HepG2 (cell line): ENCODE data around the gene TENM3. TPM values are rescaled to one million over a fixed set of nuclear protein-coding genes. Genes with fewer than 3 reads are reported as not detected.

Source experiments
- ATAC-seq: fragments of 200-7000 bp; cut with Tn5 transposase; 3 replicates; pipeline ENCODE4 v1.9.1; 2020; ENCODE audit warnings: mild to moderate bottlenecking, moderate library complexity
- BruUV-seq: library from RNA; stranded (reverse); fragments of 400-500 nt; replicated peaks from 2 replicates; lab custom pipeline; 2021; lab: Mats Ljungman, UMichigan
- CTCF ChIA-PET: fragments of 300-600 bp; formaldehyde crosslinking; extraction: SDS; loops from one replicate; lab custom pipeline; 2021; ENCODE audit warnings: low total read pairs, inconsistent platforms, low intra/inter-chr PET ratio; lab: Yijun Ruan, JAX
- POLR2A ChIA-PET: fragments of 350-600 bp; sonication (Branson Sonifier 250); formaldehyde crosslinking; loops from one replicate; lab custom pipeline; 2020; ENCODE audit warnings: antibody characterized with exemption, inconsistent platforms; lab: Yijun Ruan, JAX
- DNase-seq: peaks from one replicate; pipeline ENCODE4 v3.0.0-alpha.2; 2015; ENCODE audit warnings: low spot score
- FAIRE-seq: peaks from 3 replicates; lab custom pipeline; 2011; peaks lifted over from hg19 to GRCh38; lab: Jason Lieb, UNC
- H2AFZ ChIP-seq: one replicate; pipeline ENCODE4 v1.6.1; 2011; ENCODE audit warnings: low read length, inconsistent platforms
- H3K27ac ChIP-seq: fragments of 300-600 bp; 3 replicates; pipeline ENCODE4 v1.8.0; 2011; ENCODE audit warnings: mixed run types, mild to moderate bottlenecking, mixed read lengths, low read length, inconsistent platforms; ENCODE audit not compliant: insufficient read depth; ENCODE audit errors: extremely low read length
- H3K27me3 ChIP-seq, 2 experiments: fragments of 200-600 bp in 1 of 2; 2 replicates in 1 of 2; 3 replicates in 1 of 2; pipeline versions ENCODE4 v1.6.0 to v1.8.0; 2011; ENCODE audit warnings: low read length in 2 of 2, mild to moderate bottlenecking in 2 of 2, moderate library complexity in 2 of 2, inconsistent platforms in 1 of 2; ENCODE audit not compliant: insufficient read depth in 2 of 2, control insufficient read depth in 1 of 2
- H3K36me3 ChIP-seq, 2 experiments: fragments of 200-600 bp in 1 of 2; replicated peaks in 1 of 2; 2 replicates in 1 of 2; 3 replicates in 1 of 2; pipeline versions ENCODE4 v1.5.1 to v1.8.0; 2011; ENCODE audit warnings: low read length in 2 of 2, inconsistent platforms in 1 of 2; ENCODE audit not compliant: insufficient read depth in 2 of 2, control insufficient read depth in 1 of 2
- H3K4me1 ChIP-seq: 2 replicates; pipeline ENCODE4 v1.5.1; 2012; ENCODE audit warnings: low read length, inconsistent platforms; ENCODE audit not compliant: insufficient read depth
- H3K4me2 ChIP-seq: 2 replicates; pipeline ENCODE4 v1.6.0; 2011; ENCODE audit warnings: low read depth, low read length, inconsistent platforms
- H3K4me3 ChIP-seq, 3 experiments: fragments of 200-600 bp in 1 of 3; sonication (generic), shearing (Covaris generic) in 1 of 3; replicated peaks in 1 of 3; 2 replicates each; pipeline ENCODE4 v1.5.1; 2011 to 2016; ENCODE audit warnings: low read length in 3 of 3, inconsistent platforms in 2 of 3, low read depth in 2 of 3, mild to moderate bottlenecking in 2 of 3, control low read depth in 1 of 3, mixed read lengths in 1 of 3; ENCODE audit not compliant: insufficient read depth in 1 of 3
- H3K79me2 ChIP-seq: one replicate; pipeline ENCODE4 v1.6.1; 2011; ENCODE audit warnings: low read length, inconsistent platforms; ENCODE audit not compliant: insufficient read depth
- H3K9ac ChIP-seq: 2 replicates; pipeline ENCODE4 v1.6.0; 2011; ENCODE audit warnings: mild to moderate bottlenecking, low read depth, low read length, inconsistent platforms; ENCODE audit not compliant: insufficient read depth
- H3K9me3 ChIP-seq: 2 replicates; pipeline ENCODE4 v1.5.1; 2012; ENCODE audit warnings: mild to moderate bottlenecking, low read length
- H4K20me1 ChIP-seq: 2 replicates; pipeline ENCODE4 v1.6.0; 2011; ENCODE audit warnings: inconsistent platforms, mild to moderate bottlenecking, low read length, moderate library complexity; ENCODE audit not compliant: insufficient read depth
- BCL6 ChIP-seq: IDR thresholded peaks from 2 replicates; pipeline ENCODE4 v1.6.1; 2016; ENCODE audit warnings: missing genetic modification reagents, missing compliant biosample characterization
- BORCS8-MEF2B ChIP-seq: sonication (generic); formaldehyde crosslinking; IDR thresholded peaks from 2 replicates; pipeline ENCODE4 v1.8.0; 2022; ENCODE audit warnings: mild to moderate bottlenecking, missing genetic modification reagents
- HCFC1 ChIP-seq: fragments of 150-350 bp; IDR thresholded peaks from 2 replicates; pipeline ENCODE4 v1.6.1; 2014; ENCODE audit warnings: low read depth, low read length
- KDM1A ChIP-seq: IDR thresholded peaks from 2 replicates; pipeline ENCODE4 v1.6.1; 2016; ENCODE audit warnings: missing compliant biosample characterization
- KMT2A ChIP-seq: sonication (generic); formaldehyde crosslinking; IDR thresholded peaks from 2 replicates; pipeline ENCODE4 v1.4.0; 2020; ENCODE audit warnings: missing genetic modification reagents
- MIER3 ChIP-seq: IDR thresholded peaks from 2 replicates; pipeline ENCODE4 v1.6.1; 2016; ENCODE audit warnings: missing compliant biosample characterization, borderline replicate concordance
- MTF1 ChIP-seq: sonication (generic); formaldehyde crosslinking; IDR thresholded peaks from 2 replicates; pipeline ENCODE4 v1.5.0; 2020; ENCODE audit warnings: missing genetic modification reagents
- NCOA5 ChIP-seq: sonication (generic); formaldehyde crosslinking; IDR thresholded peaks from 2 replicates; pipeline ENCODE4 v1.4.0; 2020; ENCODE audit warnings: missing genetic modification reagents
- RFX1 ChIP-seq: fragments of 450-650 bp; IDR thresholded peaks from 2 replicates; pipeline ENCODE4 v1.6.1; 2017
- SIN3A ChIP-seq: IDR thresholded peaks from 2 replicates; pipeline ENCODE4 v1.6.1; 2011; ENCODE audit warnings: low read depth, mild to moderate bottlenecking, control low read depth, low read length, borderline replicate concordance
- U2AF1 ChIP-seq: fragments of 200-400 bp; formaldehyde crosslinking; optimal IDR thresholded peaks from 2 replicates; pipeline ENCODE3; 2017; ENCODE audit warnings: mild to moderate bottlenecking, low read depth, low read length
- ZNF234 ChIP-seq: sonication (generic); formaldehyde crosslinking; conservative IDR thresholded peaks from 2 replicates; pipeline ENCODE4 v1.5.1; 2020; ENCODE audit warnings: mild to moderate bottlenecking, missing genetic modification reagents
- ZNF282 ChIP-seq: fragments of 450-650 bp; IDR thresholded peaks from 2 replicates; pipeline ENCODE4 v1.6.1; 2018; ENCODE audit not compliant: partially characterized antibody
- ZNF564 ChIP-seq: sonication (generic); formaldehyde crosslinking; IDR thresholded peaks from 2 replicates; pipeline ENCODE4 v1.8.1; 2023; ENCODE audit warnings: mild to moderate bottlenecking, missing genetic modification reagents
- ZNF790 ChIP-seq: sonication (generic); formaldehyde crosslinking; IDR thresholded peaks from 2 replicates; pipeline ENCODE4 v1.8.0; 2022; ENCODE audit warnings: missing genetic modification reagents, mild to moderate bottlenecking, borderline replicate concordance
- ZNF792 ChIP-seq: IDR thresholded peaks from 2 replicates; pipeline ENCODE4 v1.6.1; 2016
- ZNF816 ChIP-seq: sonication (generic); formaldehyde crosslinking; IDR thresholded peaks from 2 replicates; pipeline ENCODE4 v1.8.0; 2022; ENCODE audit warnings: missing genetic modification reagents, mild to moderate bottlenecking, borderline replicate concordance
- WGBS: methylation state at CpG from one replicate; pipeline ENCODE4 v1.1.6; 2017; ENCODE audit warnings: low lambda C conversion rate; 5-methylcytosine and 5-hydroxymethylcytosine counted together
- in situ Hi-C: cut with HindIII; loops from 2 replicates; pipeline ENCODE4 v1.10.0; 2017; ENCODE audit warnings: low pct_unique_long_range_greater_than_20kb; ENCODE audit not compliant: extremely low pct_ligation_motif_present
- intact Hi-C: fragments of 100-400 bp; cut with micrococcal nuclease; formaldehyde crosslinking; loops from one replicate; pipeline ENCODE4 v1.10.0; 2022; ENCODE audit not compliant: unreplicated experiment
- polyA plus RNA-seq, 8 experiments: library from polyadenylated mRNA; depleted of rRNA in 3 of 8; stranded (reverse) in 7 of 8; unstranded in 1 of 8; fragments of >200 nt; fragmentation: Illumina TruSeq in 4 of 8; extraction: Trizol in 4 of 8; gene quantifications; 2 replicates each; pipeline versions ENCODE4 v1.2.1 to v1.2.3, GENCODE V29; 2011 to 2016; ENCODE audit warnings: low read depth in 4 of 8, missing spikeins in 1 of 8, mixed read lengths in 1 of 8; ENCODE audit not compliant: insufficient read depth in 1 of 8
- total RNA-seq, 5 experiments: library from RNA; depleted of rRNA; stranded (reverse); fragments of >200 nt; fragmentation: Illumina TruSeq; extraction: Trizol; gene quantifications; 2 replicates each; pipeline ENCODE4 v1.2.3, GENCODE V29; 2016; ENCODE audit warnings: low read depth in 1 of 5
- TF ChIP-seq, protein P1 (sequence below): sonication (generic); formaldehyde crosslinking; IDR thresholded peaks from 2 replicates; pipeline ENCODE4 v1.5.0; 2020; ENCODE audit warnings: missing genetic modification reagents, mild to moderate bottlenecking, borderline replicate concordance
- TF ChIP-seq, protein P2 (sequence below): sonication (generic); formaldehyde crosslinking; IDR thresholded peaks from 2 replicates; pipeline ENCODE4 v1.4.0; 2020; ENCODE audit warnings: low read depth, mild to moderate bottlenecking, missing genetic modification reagents
- TF ChIP-seq, protein P3 (sequence below): sonication (generic); formaldehyde crosslinking; IDR thresholded peaks from 2 replicates; pipeline ENCODE4 v1.8.0; 2022; ENCODE audit warnings: mild to moderate bottlenecking, missing genetic modification reagents, moderate library complexity

The TENM3 gene
- total and polyA plus RNA-seq, 2 of the 13 experiments (the other 11 are each of a cell fraction or from before 2014, with no cell fraction given), result 0.04 TPM; not detected in 1

DNA sequence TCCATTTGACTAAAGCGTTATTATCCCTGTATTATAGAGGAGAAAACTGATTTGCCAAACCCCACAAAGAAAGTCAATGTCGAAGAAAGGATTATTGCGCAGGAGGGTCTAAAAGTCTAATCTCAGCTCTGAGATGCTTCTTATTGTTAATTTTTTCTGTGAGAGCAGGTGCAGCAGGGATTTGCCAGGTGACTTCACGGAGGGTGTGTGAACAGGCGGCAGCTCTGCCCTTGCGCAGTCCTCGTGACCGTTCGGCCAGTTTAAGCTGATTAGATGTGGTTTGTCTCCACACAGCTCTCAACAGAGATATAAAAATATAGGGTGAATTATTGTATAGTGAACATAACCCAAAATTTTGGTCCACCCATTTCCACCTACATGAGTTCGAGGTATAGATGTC lies 28.5 kb downstream of the TENM3 start:
- no peak overlapping the region for H3K27ac ChIP-seq
- H3K9me3 ChIP-seq, result no peaks in the 10 kb centered on the region
- no peak overlapping the region for H2AFZ ChIP-seq
- DNase-seq, result no peak
- no peak for ATAC-seq
- H3K4me1 ChIP-seq, result no peaks in the 10 kb centered on the region
- CTCF ChIA-PET, result no interaction called here
- no peaks in the 10 kb centered on the region for H3K79me2 ChIP-seq
- BruUV-seq, result no TSS peak
- H4K20me1 ChIP-seq, result no peaks in the 10 kb centered on the region
- no peaks in the 10 kb centered on the region for H3K36me3 ChIP-seq
- FAIRE-seq, result no peak
- peaks cover 0 to 8% of the 10 kb centered on the region in 2 experiments; a peak in 1 of 5 replicates for H3K27me3 ChIP-seq
- no peak overlapping the region for H3K9ac ChIP-seq
- intact Hi-C loops, result no loop called here
- H3K4me3 ChIP-seq, result no peak overlapping the region
- TF ChIP-seq BCL6, result no peak
- no peak for TF ChIP-seq MIER3 (CRISPR knock-in tag)
- H3K4me2 ChIP-seq, result no peak overlapping the region
- POLR2A ChIA-PET, result no interaction called here
- 36% methylated on average over 10 of the region's 10 CpGs for WGBS
- in situ Hi-C loops, result no loop called here

DNA sequence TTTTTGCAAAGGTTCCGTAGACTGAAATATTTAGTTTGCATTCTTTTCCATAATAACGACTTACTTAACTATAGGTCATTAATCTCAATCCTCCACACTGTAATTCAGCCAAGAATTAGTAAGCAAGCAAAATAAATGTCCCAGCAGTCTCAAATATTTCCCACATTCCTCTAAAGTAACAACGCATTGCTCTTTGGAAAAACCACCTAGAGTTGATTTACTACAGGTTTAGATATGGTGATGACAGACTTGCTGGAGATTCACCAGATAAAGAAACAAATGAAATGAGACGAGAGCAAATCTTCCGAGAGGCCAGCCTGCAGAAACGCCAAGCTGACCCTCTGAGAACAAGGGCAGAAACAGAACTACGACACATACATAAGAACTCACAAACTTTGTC lies 28.9 kb downstream of the TENM3 start:
- Histone ChIP-seq H3K4me3 (no peak overlapping the region), H3K27me3 (peaks cover 0 to 8% of the 10 kb centered on the region in 2 experiments; a peak in 1 of 5 replicates), H4K20me1 (no peaks in the 10 kb centered on the region), H3K9me3 (no peaks in the 10 kb centered on the region), H3K9ac (no peak overlapping the region), H3K79me2 (no peaks in the 10 kb centered on the region), H3K4me2 (no peak overlapping the region), H3K36me3 (no peaks in the 10 kb centered on the region), H3K27ac (no peak overlapping the region), H2AFZ (no peak overlapping the region), H3K4me1 (no peaks in the 10 kb centered on the region)
- intact Hi-C loops, result no loop called here
- ATAC-seq, result no peak
- ChIA-PET CTCF (no interaction called here), POLR2A (no interaction called here)
- no peak for FAIRE-seq
- no peak for DNase-seq
- 33% methylated on average over 6 of the region's 7 CpGs for WGBS
- TF ChIP-seq ZNF234 (CRISPR knock-in tag), result no peak
- no peak for TF ChIP-seq ZNF792 (CRISPR knock-in tag)
- no peak for TF ChIP-seq HCFC1
- no peak for TF ChIP-seq NCOA5 (CRISPR knock-in tag)
- TF ChIP-seq, protein P1, sequence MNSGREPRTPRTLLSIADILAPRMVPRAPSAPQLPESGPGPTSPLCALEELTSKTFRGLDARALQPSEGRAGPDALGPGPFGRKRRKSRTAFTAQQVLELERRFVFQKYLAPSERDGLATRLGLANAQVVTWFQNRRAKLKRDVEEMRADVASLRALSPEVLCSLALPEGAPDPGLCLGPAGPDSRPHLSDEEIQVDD, result no peak
- no peak for TF ChIP-seq KMT2A (CRISPR knock-in tag)
- TF ChIP-seq BORCS8-MEF2B (CRISPR knock-in tag), result no peak
- TF ChIP-seq, protein P2, sequence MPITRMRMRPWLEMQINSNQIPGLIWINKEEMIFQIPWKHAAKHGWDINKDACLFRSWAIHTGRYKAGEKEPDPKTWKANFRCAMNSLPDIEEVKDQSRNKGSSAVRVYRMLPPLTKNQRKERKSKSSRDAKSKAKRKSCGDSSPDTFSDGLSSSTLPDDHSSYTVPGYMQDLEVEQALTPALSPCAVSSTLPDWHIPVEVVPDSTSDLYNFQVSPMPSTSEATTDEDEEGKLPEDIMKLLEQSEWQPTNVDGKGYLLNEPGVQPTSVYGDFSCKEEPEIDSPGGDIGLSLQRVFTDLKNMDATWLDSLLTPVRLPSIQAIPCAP (CRISPR knock-in tag), result no peak
- no peak for TF ChIP-seq ZNF790 (CRISPR knock-in tag)
- TF ChIP-seq, protein P3, sequence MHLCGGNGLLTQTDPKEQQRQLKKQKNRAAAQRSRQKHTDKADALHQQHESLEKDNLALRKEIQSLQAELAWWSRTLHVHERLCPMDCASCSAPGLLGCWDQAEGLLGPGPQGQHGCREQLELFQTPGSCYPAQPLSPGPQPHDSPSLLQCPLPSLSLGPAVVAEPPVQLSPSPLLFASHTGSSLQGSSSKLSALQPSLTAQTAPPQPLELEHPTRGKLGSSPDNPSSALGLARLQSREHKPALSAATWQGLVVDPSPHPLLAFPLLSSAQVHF, result no peak
- TF ChIP-seq U2AF1, result no peak
- no peak for TF ChIP-seq ZNF564 (CRISPR knock-in tag)
- TF ChIP-seq KDM1A (CRISPR knock-in tag), result no peak
- no peak for TF ChIP-seq ZNF282
- TF ChIP-seq ZNF816 (CRISPR knock-in tag), result no peak
- TF ChIP-seq SIN3A, result no peak
- no peak for TF ChIP-seq RFX1
- TF ChIP-seq MTF1 (CRISPR knock-in tag), result no peak
- no TSS peak for BruUV-seq
- in situ Hi-C loops, result no loop called here
